ENCODE data around the gene KYAT1.

GRCh38 chr9:128901379-128901778 is 19.6 kb upstream of the KYAT1 start:
- TF ChIP-seq, protein P1, sequence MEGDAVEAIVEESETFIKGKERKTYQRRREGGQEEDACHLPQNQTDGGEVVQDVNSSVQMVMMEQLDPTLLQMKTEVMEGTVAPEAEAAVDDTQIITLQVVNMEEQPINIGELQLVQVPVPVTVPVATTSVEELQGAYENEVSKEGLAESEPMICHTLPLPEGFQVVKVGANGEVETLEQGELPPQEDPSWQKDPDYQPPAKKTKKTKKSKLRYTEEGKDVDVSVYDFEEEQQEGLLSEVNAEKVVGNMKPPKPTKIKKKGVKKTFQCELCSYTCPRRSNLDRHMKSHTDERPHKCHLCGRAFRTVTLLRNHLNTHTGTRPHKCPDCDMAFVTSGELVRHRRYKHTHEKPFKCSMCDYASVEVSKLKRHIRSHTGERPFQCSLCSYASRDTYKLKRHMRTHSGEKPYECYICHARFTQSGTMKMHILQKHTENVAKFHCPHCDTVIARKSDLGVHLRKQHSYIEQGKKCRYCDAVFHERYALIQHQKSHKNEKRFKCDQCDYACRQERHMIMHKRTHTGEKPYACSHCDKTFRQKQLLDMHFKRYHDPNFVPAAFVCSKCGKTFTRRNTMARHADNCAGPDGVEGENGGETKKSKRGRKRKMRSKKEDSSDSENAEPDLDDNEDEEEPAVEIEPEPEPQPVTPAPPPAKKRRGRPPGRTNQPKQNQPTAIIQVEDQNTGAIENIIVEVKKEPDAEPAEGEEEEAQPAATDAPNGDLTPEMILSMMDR (IDR thresholded peaks at IDR 0.05; ENCODE audit: low read length), result no peak
- no peak for TF ChIP-seq EZH2 (IDR thresholded peaks at IDR 0.05; ENCODE audit: borderline replicate concordance, low read length)
